HG03432 (cell line): ENCODE measurements around the gene SGPP1.
A peak's percentile ranks its signal among the peaks of the same experiment; 100 is the strongest.
"Not testable (repeated sequence)": the region's sequence is repeated elsewhere in the genome, so short reads cannot be mapped to it uniquely, and the experiment has no call there.

Source experiments
- ATAC-seq: cut with Tn5 transposase; IDR thresholded peaks from one replicate; pipeline ENCODE4 v1.9.1; 2021; ENCODE audit warnings: mild to moderate bottlenecking, moderate library complexity; ENCODE audit not compliant: unreplicated experiment

Gene SGPP1

GRCh38 chr14:63727736-63728728, at the start of gene SGPP1:
Gene SGPP1, minus strand, starts transcription at chr14:63728065. Its CDS starts 121 bp downstream, at chr14:63727944.
- peak; percentile 87 for ATAC-seq

- no peak for ATAC-seq
Observed at GRCh38 chr14:63777024-63777423, 49.2 kb upstream of the SGPP1 start.

- ATAC-seq: no peak
Observed at GRCh38 chr14:63773504-63773903, 45.6 kb upstream of the SGPP1 start.

GRCh38 chr14:63770187-63770807, 42.4 kb upstream of the SGPP1 start:
- ATAC-seq: peak; percentile 49

- no peak for ATAC-seq
Observed at GRCh38 chr14:63766611-63767010, 38.7 kb upstream of the SGPP1 start.

- no peak for ATAC-seq
Observed at GRCh38 chr14:63764620-63765139, 36.8 kb upstream of the SGPP1 start.

GRCh38 chr14:63764103-63764502, 36.2 kb upstream of the SGPP1 start:
- ATAC-seq: no peak

GRCh38 chr14:63761351-63762117, 33.7 kb upstream of the SGPP1 start:
- no peak for ATAC-seq

GRCh38 chr14:63760014-63760413, 32.1 kb upstream of the SGPP1 start:
- ATAC-seq: peak; percentile 69

GRCh38 chr14:63759456-63759855, 31.6 kb upstream of the SGPP1 start:
- ATAC-seq: peak; percentile 89

- ATAC-seq: no peak
Observed at GRCh38 chr14:63757211-63757610, 29.3 kb upstream of the SGPP1 start.

GRCh38 chr14:63752449-63753169, 24.7 kb upstream of the SGPP1 start:
- no peak for ATAC-seq

GRCh38 chr14:63751076-63751475, 23.2 kb upstream of the SGPP1 start:
- ATAC-seq: not testable (repeated sequence)

- peak; percentile 31 for ATAC-seq
Observed at GRCh38 chr14:63747846-63748245, 20.0 kb upstream of the SGPP1 start.

GRCh38 chr14:63745858-63746425, 18.1 kb upstream of the SGPP1 start:
- ATAC-seq: peak; percentile 71

- ATAC-seq: no peak
Observed at GRCh38 chr14:63745272-63745671, 17.4 kb upstream of the SGPP1 start.

GRCh38 chr14:63737582-63738006, 9.7 kb upstream of the SGPP1 start:
- peak; percentile 96 for ATAC-seq

GRCh38 chr14:63735720-63736119, 7.9 kb upstream of the SGPP1 start:
- ATAC-seq: no peak

GRCh38 chr14:63730659-63731058, 2.8 kb upstream of the SGPP1 start:
- ATAC-seq: no peak

- ATAC-seq: peak; percentile 43
Observed at GRCh38 chr14:63727231-63727735, 582 bp downstream of the SGPP1 start.
